Hepatocyte (in vitro differentiated cells): ENCODE results near the gene INPP4B. TPM values are rescaled to one million over a fixed set of nuclear protein-coding genes. Genes with fewer than 3 reads are reported as not detected.

ENCODE experiments used
- DNase-seq: peaks from one replicate; pipeline ENCODE4 v3.0.0-alpha.2; 2016; ENCODE audit warnings: low spot score
- H2AFZ ChIP-seq: fragments of 200-600 bp; sonication (generic); 2 replicates; pipeline ENCODE4 v1.6.0; 2016; ENCODE audit warnings: antibody characterized with exemption, mild to moderate bottlenecking
- H3K27ac ChIP-seq: fragments of 200-600 bp; sonication (generic); 2 replicates; pipeline ENCODE4 v1.5.1; 2016; ENCODE audit warnings: mild to moderate bottlenecking
- H3K27me3 ChIP-seq: fragments of 200-600 bp; sonication (generic); 2 replicates; pipeline ENCODE4 v1.6.1; 2016
- H3K36me3 ChIP-seq: fragments of 200-600 bp; sonication (generic); replicated peaks from 2 replicates; pipeline ENCODE4 v1.5.1; 2016; ENCODE audit warnings: low read depth; ENCODE audit not compliant: insufficient read depth
- H3K4me1 ChIP-seq: fragments of 200-600 bp; sonication (generic); 2 replicates; pipeline ENCODE4 v1.5.1; 2016; ENCODE audit warnings: mild to moderate bottlenecking, moderate library complexity; ENCODE audit not compliant: insufficient read depth
- H3K4me2 ChIP-seq: fragments of 200-600 bp; sonication (generic); 2 replicates; pipeline ENCODE4 v1.6.0; 2016
- H3K4me3 ChIP-seq: fragments of 200-600 bp; sonication (generic); 2 replicates; pipeline ENCODE4 v1.5.1; 2016; ENCODE audit warnings: mild to moderate bottlenecking
- H3K79me2 ChIP-seq: fragments of 200-600 bp; sonication (generic); 2 replicates; pipeline ENCODE4 v1.6.0; 2017; ENCODE audit warnings: mild to moderate bottlenecking
- H3K9me2 ChIP-seq: fragments of 200-600 bp; sonication (generic); replicated peaks from 2 replicates; pipeline ENCODE4 v1.6.0; 2017; ENCODE audit warnings: mild to moderate bottlenecking; ENCODE audit not compliant: insufficient read depth
- H3K9me3 ChIP-seq: fragments of 200-600 bp; sonication (generic); 2 replicates; pipeline ENCODE4 v1.5.1; 2016; ENCODE audit warnings: low read depth, mild to moderate bottlenecking
- H4K20me1 ChIP-seq: fragments of 200-600 bp; sonication (generic); 2 replicates; pipeline ENCODE4 v1.6.0; 2016; ENCODE audit warnings: mild to moderate bottlenecking; ENCODE audit not compliant: insufficient read depth, poor library complexity, severe bottlenecking
- CTCF ChIP-seq: fragments of 200-600 bp; sonication (generic); IDR thresholded peaks from 2 replicates; pipeline ENCODE4 v1.5.1; 2016; ENCODE audit warnings: antibody characterized with exemption, mild to moderate bottlenecking; ENCODE audit not compliant: poor library complexity
- EZH2 ChIP-seq: fragments of 200-600 bp; sonication (generic); IDR thresholded peaks from 2 replicates; pipeline ENCODE4 v1.6.1; 2016; ENCODE audit warnings: antibody characterized with exemption, mild to moderate bottlenecking, borderline replicate concordance
- EZH2phosphoT487 ChIP-seq: fragments of 200-600 bp; sonication (generic); IDR thresholded peaks from one replicate; pipeline ENCODE4 v1.6.1; 2018; ENCODE audit warnings: antibody characterized with exemption, mild to moderate bottlenecking, low read depth, moderate library complexity; ENCODE audit not compliant: unreplicated experiment, severe bottlenecking
- WGBS: methylation state at CpG from one replicate; pipeline ENCODE4 v1.1.6; 2016; ENCODE audit warnings: low lambda C conversion rate; ENCODE audit errors: missing lambda C conversion rate; 5-methylcytosine and 5-hydroxymethylcytosine counted together
- polyA plus RNA-seq: library from polyadenylated mRNA; unstranded; fragments of >200 nt; fragmentation: Nextera tagmentation; extraction: Ambion mirVana; gene quantifications from 2 replicates; pipeline ENCODE4 v1.2.1, GENCODE V29; 2016
- total RNA-seq: library from RNA; depleted of rRNA; stranded (reverse); fragments of >200 nt; gene quantifications from 2 replicates; pipeline ENCODE4 v1.2.3, GENCODE V29; 2014

The INPP4B gene
- total and polyA plus RNA-seq, 2 experiments from 2014 or later, result 4.2 to 7.1 TPM

GRCh38 chr4:142544594-142544993 is 301.5 kb downstream of the INPP4B start:
- H3K4me3 ChIP-seq, result no peak overlapping the region

GRCh38 chr4:142544039-142544438 is 302.1 kb downstream of the INPP4B start:
- H3K27me3 ChIP-seq, result no peaks in the 10 kb centered on the region
- no peaks in the 10 kb centered on the region for H3K79me2 ChIP-seq
- H2AFZ ChIP-seq, result no peak overlapping the region
- no peaks in the 10 kb centered on the region for H3K4me1 ChIP-seq
- WGBS, result 90% methylated on average over 1 of the region's 1 CpG
- H3K27ac ChIP-seq, result no peak overlapping the region
- H4K20me1 ChIP-seq, result no peaks in the 10 kb centered on the region
- TF ChIP-seq EZH2 (no peak), EZH2phosphoT487 (no peak), CTCF (no peak)
- H3K9me2 ChIP-seq, result no peaks in the 10 kb centered on the region
- H3K36me3 ChIP-seq, result no peaks in the 10 kb centered on the region
- no peak for DNase-seq
- no peak overlapping the region for H3K4me3 ChIP-seq
- no peaks in the 10 kb centered on the region for H3K9me3 ChIP-seq
- no peak overlapping the region for H3K4me2 ChIP-seq

More at GRCh38 chr4:142544594-142544993, 301.5 kb downstream of the INPP4B start:
- H3K36me3 ChIP-seq, result no peaks in the 10 kb centered on the region
- H4K20me1 ChIP-seq, result no peaks in the 10 kb centered on the region
- no peaks in the 10 kb centered on the region for H3K79me2 ChIP-seq
- TF ChIP-seq CTCF (no peak), EZH2 (no peak), EZH2phosphoT487 (no peak)
- H3K27me3 ChIP-seq, result no peaks in the 10 kb centered on the region
- H3K4me2 ChIP-seq, result no peak overlapping the region
- WGBS, result 87% methylated on average over 3 of the region's 3 CpGs
- no peak overlapping the region for H2AFZ ChIP-seq
- no peaks in the 10 kb centered on the region for H3K9me2 ChIP-seq
- no peaks in the 10 kb centered on the region for H3K4me1 ChIP-seq
- no peaks in the 10 kb centered on the region for H3K9me3 ChIP-seq
- no peak for DNase-seq
- no peak overlapping the region for H3K27ac ChIP-seq

- TF ChIP-seq EZH2 (no peak), CTCF (no peak), EZH2phosphoT487 (no peak)
- H2AFZ ChIP-seq, result no peak overlapping the region
- no peak overlapping the region for H3K4me3 ChIP-seq
- no peaks in the 10 kb centered on the region for H3K9me3 ChIP-seq
- H3K4me2 ChIP-seq, result no peak overlapping the region
- no peaks in the 10 kb centered on the region for H3K27me3 ChIP-seq
- H3K27ac ChIP-seq, result no peak overlapping the region
- DNase-seq, result no peak
- no peaks in the 10 kb centered on the region for H4K20me1 ChIP-seq
- no peaks in the 10 kb centered on the region for H3K9me2 ChIP-seq
- no peaks in the 10 kb centered on the region for H3K36me3 ChIP-seq
- WGBS, result 84% methylated on average over 2 of the region's 2 CpGs
- no peaks in the 10 kb centered on the region for H3K79me2 ChIP-seq
- no peaks in the 10 kb centered on the region for H3K4me1 ChIP-seq
Measured at GRCh38 chr4:142540483-142540804, 305.7 kb downstream of the INPP4B start.
